Left renal pelvis (tissue), 4 donors: Measurements from ENCODE around the gene HS3ST1. TPM values are rescaled to one million over a fixed set of nuclear protein-coding genes. Genes with fewer than 3 reads are reported as not detected.
A peak's percentile ranks its signal among the peaks of the same experiment; 100 is the strongest.

Experiments used
- DNase-seq, 4 donors: peaks; one replicate each; pipeline ENCODE4 v3.0.0-alpha.2; 2013; ENCODE audit warnings: low read depth in 4 of 4, low spot score in 3 of 4
- polyA plus RNA-seq, 4 donors: library from polyadenylated mRNA; unstranded; fragments of 120-200 nt; gene quantifications; one replicate each; pipeline ENCODE4 v1.2.1, GENCODE V29; 2013; ENCODE audit not compliant: insufficient read length in 4 of 4

The HS3ST1 gene
- polyA plus RNA-seq, 4 donors = 0.40 to 2.4 (median 1.0) TPM

GRCh38 chr4:11436084-11436483 is 7.4 kb upstream of the HS3ST1 start:
- DNase-seq = no peak

- DNase-seq = no peak
Measured at GRCh38 chr4:11435557-11435956, 6.9 kb upstream of the HS3ST1 start.

GRCh38 chr4:11431111-11431510 is 2.4 kb upstream of the HS3ST1 start:
- DNase-seq = no peak

- no peak for DNase-seq
Measured at GRCh38 chr4:11430536-11430935, 1.8 kb upstream of the HS3ST1 start.

GRCh38 chr4:11429699-11430045 is 978 bp upstream of the HS3ST1 start:
- no peak for DNase-seq

- DNase-seq = peak; percentile 44 to 56 (median 50)
Measured at GRCh38 chr4:11428899-11429698, 405 bp upstream of the HS3ST1 start.

- DNase-seq = no peak
Measured at GRCh38 chr4:11427121-11427996, 1.3 kb downstream of the HS3ST1 start.

- DNase-seq = no peak
Measured at GRCh38 chr4:11426731-11427120, 2.0 kb downstream of the HS3ST1 start.

GRCh38 chr4:11426003-11426402 is 2.7 kb downstream of the HS3ST1 start:
- no peak for DNase-seq

- DNase-seq = no peak
Measured at GRCh38 chr4:11424856-11425255, 3.8 kb downstream of the HS3ST1 start.

GRCh38 chr4:11424000-11424399 is 4.7 kb downstream of the HS3ST1 start:
- DNase-seq = no peak

GRCh38 chr4:11423465-11423864 is 5.2 kb downstream of the HS3ST1 start:
- no peak for DNase-seq

- no peak for DNase-seq
Measured at GRCh38 chr4:11421116-11421515, 7.6 kb downstream of the HS3ST1 start.

GRCh38 chr4:11420327-11420726 is 8.4 kb downstream of the HS3ST1 start:
- no peak for DNase-seq

- no peak for DNase-seq
Measured at GRCh38 chr4:11418610-11419009, 10.1 kb downstream of the HS3ST1 start.

- DNase-seq = no peak
Measured at GRCh38 chr4:11416767-11417113, 12.0 kb downstream of the HS3ST1 start.

- DNase-seq = no peak
Measured at GRCh38 chr4:11416071-11416766, 12.5 kb downstream of the HS3ST1 start.

GRCh38 chr4:11415409-11416070 is 13.2 kb downstream of the HS3ST1 start:
- DNase-seq = no peak

GRCh38 chr4:11412211-11412610 is 16.5 kb downstream of the HS3ST1 start:
- no peak for DNase-seq

- DNase-seq = no peak
Measured at GRCh38 chr4:11409632-11410031, 19.1 kb downstream of the HS3ST1 start.
